Stimulated activated CD8-positive, alpha-beta memory T cell treated with anti-CD3 and anti-CD28 coated beads, Interleukin-15, amount 100 ng/mL, for 1 hour (primary cell): ENCODE results near the gene ANAPC2.

ENCODE experiments used
- DNase-seq: peaks from one replicate; pipeline ENCODE4 v3.0.0-alpha.2; 2020; ENCODE audit warnings: low read depth

Gene ANAPC2

DNA sequence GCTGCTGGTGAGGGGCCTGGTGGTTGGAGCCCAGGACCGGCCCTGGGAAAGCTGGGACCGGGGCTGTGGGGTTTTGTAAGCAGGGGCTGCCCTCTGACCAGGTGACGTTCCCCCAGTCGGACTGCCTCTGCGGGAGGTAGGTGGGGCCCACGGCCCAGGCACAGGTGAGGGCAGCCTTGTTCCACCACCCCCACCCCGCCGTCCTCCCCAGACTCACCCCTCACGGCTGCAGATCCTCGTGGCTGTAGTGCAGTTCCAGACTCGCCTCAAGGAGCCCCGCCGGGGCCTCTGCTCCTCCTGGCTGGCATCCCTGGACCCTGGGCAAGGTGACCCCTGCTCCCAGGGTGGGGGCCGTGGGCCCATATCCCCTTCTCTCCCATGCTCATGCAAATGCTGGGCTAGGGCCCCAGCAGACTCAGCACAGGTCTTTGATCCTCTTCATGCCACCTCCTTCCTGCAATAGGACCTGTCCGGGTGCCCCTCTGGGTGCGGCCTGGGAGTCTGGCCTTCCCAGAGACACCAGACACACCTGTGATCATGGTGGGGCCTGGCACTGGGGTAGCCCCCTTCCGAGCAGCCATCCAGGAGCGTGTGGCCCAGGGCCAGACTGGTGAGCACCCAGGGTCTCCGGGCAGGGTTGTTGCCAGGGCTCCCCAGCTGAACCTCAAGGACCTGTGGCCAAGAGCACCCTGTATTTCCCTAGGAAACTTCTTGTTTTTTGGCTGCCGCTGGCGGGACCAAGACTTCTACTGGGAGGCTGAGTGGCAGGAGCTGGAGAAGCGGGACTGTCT, 27.0 kb upstream of the ANAPC2 start:
- DNase-seq: no peak

DNA sequence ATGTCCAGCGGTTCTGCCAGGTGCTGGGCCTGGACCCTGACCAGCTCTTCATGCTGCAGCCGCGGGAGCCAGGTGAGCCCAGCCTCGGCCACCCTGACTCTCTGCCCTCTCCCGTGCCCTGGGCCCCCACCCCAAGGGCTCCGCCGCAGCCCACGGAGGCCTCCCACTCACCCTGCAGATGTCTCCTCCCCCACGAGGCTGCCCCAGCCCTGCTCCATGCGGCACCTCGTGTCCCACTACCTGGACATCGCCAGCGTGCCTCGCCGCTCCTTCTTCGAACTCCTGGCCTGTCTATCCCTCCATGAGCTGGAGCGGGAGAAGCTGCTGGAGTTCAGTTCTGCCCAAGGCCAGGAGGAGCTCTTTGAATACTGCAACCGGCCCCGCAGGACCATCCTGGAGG, 26.3 kb upstream of the ANAPC2 start:
- no peak for DNase-seq

- DNase-seq: no peak
Observed at GRCh38 chr9:137213160-137214060, 25.1 kb upstream of the ANAPC2 start.

DNA sequence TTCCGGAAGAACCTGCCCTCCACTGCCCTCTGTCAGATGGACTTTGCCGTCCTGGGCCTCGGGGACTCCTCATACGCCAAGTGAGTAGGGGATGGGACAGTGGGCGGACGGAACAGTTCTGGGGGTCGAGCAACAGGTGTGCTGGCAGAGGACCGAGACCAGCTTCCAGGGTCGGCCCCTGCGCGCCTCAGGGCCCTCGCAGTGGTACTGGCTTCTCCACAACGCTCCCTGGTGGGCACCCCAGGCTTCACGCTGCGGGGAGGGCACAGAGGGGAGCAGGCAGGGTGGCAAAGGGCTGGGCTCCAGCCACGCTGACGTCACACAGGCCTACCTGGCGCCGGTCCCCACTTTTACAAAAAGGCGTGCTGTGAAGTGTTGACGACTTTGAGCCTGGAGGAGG, 24.2 kb upstream of the ANAPC2 start:
- no peak for DNase-seq

DNA sequence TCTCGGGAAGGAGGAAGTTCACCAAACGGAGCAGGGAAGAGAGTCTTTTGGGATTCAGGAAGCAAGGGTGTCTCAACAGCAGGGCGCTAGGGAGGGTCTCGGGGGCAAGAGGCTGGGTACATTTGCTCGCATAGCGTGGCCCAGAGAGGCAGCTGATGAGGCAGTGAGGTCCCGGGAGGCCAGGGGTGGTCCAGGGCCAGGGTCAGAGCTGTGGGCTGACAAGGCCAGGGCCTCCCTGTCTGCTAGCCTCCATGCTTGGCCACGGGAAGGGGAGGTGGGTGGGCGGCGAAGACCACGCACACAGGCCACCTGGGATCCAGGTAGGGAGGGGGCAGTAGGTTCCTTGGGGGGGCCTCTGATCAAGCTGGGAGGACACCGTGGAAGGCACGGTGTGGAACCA, 23.2 kb upstream of the ANAPC2 start:
- DNase-seq: no peak

- DNase-seq: no peak
Observed at GRCh38 chr9:137206602-137207001, 18.2 kb upstream of the ANAPC2 start.

- DNase-seq: peak; percentile 89
Observed at GRCh38 chr9:137205126-137206069, 17.0 kb upstream of the ANAPC2 start, which contains the start of the genes NDOR1 and TMEM203. Gene NDOR1, plus strand, starts transcription at chr9:137205700. Its CDS starts 78 bp downstream, at chr9:137205778. Gene TMEM203, minus strand, starts transcription at chr9:137205648. Its CDS starts 234 bp downstream, at chr9:137205414.

- no peak for DNase-seq
Observed at GRCh38 chr9:137204731-137205125, 16.4 kb upstream of the ANAPC2 start.

GRCh38 chr9:137202966-137203365, 14.6 kb upstream of the ANAPC2 start:
- DNase-seq: no peak

DNA sequence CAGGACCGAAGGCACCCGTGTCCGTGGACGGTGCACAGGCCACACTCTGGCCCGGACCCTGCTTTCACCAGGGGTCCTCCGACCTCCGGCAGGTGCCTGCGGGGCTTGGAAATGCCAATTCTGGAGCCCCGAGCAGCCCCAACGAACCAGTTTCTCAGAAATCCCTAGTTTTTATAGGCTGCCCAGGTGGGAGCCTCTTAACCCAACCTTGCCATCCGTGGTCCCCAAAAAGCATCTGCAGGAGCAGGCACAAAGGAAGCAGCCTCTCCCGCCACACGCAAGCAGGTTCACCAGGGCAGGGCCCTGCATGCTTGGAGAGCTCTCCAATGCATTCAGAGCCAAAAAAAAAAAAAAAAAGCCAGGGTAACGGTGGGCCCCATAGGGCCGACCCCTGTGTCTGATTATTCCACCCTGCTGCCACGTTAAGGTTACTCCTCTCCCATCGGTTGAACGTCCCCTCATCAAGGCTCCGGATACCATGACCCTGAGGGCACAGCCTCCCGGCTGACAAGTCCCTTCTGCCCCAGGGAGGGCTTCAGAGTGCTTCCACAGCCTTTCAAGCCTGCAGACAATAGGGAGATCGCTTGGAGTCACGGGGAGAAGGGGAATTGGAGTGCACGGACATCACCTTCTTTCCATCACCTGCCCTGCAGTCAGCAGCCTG, 13.0 kb upstream of the ANAPC2 start:
- no peak for DNase-seq

GRCh38 chr9:137200311-137201204, 12.2 kb upstream of the ANAPC2 start, which contains the start of gene TPRN:
Gene TPRN, minus strand, starts transcription at chr9:137200741. Its CDS starts 30 bp downstream, at chr9:137200711.
- DNase-seq: peak; percentile 97

- no peak for DNase-seq
Observed at GRCh38 chr9:137199411-137200121, 11.2 kb upstream of the ANAPC2 start.

DNA sequence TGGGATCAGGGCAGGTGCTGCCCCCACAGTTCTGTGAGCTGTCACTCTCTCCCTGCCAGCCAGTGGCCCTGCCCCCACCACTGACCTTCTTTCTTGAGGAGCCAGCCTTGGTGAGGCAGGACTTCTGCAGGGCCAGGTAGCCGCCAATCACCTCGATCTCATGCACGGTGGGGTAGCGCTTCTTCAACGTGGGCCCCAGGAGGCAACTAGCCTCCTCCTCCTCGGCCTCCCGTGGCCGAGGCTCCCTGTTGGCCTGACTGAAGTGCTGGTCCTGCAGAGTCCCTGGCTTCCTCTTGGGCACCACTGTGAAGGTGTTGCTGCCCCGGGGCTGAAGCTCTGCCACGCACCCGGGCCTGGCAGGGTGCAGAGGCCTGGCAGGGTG, 10.5 kb upstream of the ANAPC2 start:
- no peak for DNase-seq

DNA sequence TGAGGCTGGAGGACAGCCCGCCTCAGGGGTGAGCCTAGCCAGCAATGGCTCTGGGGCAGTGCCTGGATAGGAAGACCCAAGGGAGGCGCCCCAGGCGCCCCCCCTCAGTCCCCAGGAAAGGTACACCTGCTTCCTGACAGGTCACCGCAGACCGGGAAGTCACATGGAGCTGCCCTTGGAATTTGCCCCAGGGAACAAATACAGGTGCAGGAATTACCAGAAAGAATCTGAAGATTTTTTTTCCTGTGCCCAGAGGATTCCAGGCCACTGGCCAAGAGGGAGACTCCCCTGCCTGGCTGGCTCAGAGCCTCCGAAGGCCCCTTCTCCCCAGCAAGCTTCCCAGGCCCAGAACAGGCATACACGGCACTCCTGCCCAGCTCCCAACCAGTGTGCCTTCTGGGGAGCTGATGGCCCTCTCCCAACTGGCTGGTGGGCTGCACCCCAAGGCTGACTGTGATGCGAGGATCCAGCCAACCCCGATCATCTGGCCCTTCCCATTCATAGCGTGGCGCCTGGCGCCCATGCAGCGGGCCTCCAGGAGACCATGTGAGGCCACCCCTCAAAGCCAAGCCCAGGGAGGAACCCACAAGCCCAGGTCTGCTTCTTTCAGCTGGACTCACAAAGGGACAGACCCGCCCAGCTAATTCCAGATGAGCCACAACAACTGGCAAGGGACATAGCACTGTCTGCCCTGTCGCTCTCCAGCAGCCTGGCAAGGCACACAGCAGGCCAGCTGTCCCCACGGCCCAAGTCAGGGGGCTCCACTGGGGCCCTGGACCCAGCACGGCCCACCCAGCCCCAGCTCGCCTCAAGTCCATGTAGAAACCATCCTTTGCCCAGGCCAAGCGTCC, 9.9 kb upstream of the ANAPC2 start:
- DNase-seq: no peak

DNA sequence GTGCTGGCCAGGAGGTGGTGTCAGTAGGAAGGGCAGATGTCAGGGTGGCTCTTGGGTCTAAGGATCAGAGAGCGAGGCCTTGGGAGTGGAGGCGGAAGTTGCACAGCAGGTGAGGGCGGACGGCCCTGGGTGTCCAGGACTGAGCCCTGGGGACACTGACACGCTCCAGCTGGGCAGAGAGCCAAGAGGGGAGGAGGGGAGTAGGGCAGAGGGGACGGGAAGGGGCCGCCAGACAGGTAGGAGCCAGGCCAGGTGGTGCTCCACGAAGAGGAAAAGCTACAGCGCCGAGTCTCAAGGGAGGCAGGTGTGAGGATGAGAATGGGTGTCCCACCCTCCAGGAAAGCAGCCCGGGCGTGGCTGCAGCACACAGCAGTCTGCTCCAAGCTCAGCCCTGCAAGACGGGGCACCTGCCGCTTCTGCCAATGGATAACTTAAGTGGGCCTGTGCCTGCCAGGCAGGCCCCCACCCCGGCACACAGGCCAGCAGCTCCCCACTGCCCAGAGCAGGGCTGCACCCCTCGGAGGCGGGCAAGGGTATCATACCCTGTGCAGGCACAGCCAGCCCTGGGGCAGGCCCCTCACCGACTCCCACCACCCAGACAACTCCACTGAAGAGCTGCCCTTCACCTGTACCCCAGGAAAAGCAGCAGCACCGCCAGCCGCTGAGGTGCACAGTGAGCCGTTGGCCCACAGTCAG, 7.3 kb upstream of the ANAPC2 start:
- no peak for DNase-seq

DNA sequence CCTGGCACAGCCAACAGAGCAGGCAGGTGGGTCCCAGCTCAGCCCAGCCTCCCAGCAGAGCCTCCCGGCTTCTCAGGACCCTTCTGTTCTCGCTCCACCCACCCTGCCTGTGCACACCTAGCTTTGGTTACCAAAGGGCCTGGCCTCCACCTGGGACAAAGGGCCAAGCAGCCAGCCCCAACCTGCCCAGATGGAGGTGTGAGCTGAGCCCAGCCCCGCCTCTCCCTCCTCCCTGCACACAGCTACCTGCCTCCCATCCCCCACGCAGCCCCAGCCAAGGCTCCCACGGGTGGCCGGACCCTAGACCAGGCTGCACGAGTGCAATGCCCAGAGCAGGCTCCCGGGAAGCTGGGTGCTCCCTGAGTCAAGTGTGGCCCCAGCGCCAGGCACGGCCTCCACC, 6.5 kb upstream of the ANAPC2 start:
- DNase-seq: no peak

DNA sequence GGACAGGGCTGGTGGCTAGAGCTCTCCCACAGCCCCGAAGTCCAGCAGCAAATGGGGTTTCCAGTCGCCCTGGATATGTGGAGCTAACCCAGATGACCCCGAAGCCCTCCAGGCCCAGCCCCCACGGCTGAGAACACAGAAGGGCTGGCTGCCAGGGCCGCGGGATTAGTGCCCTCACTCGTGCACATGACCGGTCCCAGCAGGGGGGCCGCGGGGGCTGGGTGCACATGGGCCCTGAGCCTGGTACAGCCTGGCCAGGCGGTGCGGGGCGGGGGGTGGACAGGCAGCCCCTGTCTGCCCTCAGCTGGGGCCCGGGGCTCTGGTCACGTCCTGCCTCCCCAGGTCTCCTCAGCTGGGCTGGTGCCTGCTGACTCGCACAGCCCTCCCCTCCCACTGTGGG, 6.0 kb upstream of the ANAPC2 start:
- no peak for DNase-seq

- DNase-seq: no peak
Observed at GRCh38 chr9:137193771-137194170, 5.4 kb upstream of the ANAPC2 start.
